A673 (cell line): ENCODE results near the gene POLN. TPM values are rescaled to one million over a fixed set of nuclear protein-coding genes. Genes with fewer than 3 reads are reported as not detected.

Experiments used
- BruUV-seq: library from RNA; stranded (reverse); fragments of 400-500 nt; replicated peaks from 2 replicates; lab custom pipeline; 2021; lab: Mats Ljungman, UMichigan
- CTCF ChIA-PET: fragments of 300-600 bp; sonication (Branson Sonifier 250); formaldehyde crosslinking; loops from one replicate; lab custom pipeline; 2022; ENCODE audit warnings: antibody characterized with exemption; lab: Charles Lee
- POLR2A ChIA-PET: fragments of 300-600 bp; sonication (Branson Sonifier 250); formaldehyde crosslinking; loops from one replicate; lab custom pipeline; 2022; ENCODE audit warnings: antibody characterized with exemption; ENCODE audit not compliant: low non-redundant PET; lab: Charles Lee
- DNase-seq: peaks from one replicate; pipeline ENCODE4 v3.0.0-alpha.2; 2015; ENCODE audit warnings: low spot score
- H3K27ac ChIP-seq: fragments of 200-600 bp; sonication (generic); 2 replicates; pipeline ENCODE4 v1.5.1; 2016; ENCODE audit warnings: mixed run types, low read depth, mild to moderate bottlenecking, mixed read lengths, antibody characterized with exemption, low read length; ENCODE audit not compliant: poor library complexity, severe bottlenecking
- H3K27me3 ChIP-seq: fragments of 200-600 bp; sonication (generic); replicated peaks from 2 replicates; pipeline ENCODE4 v1.6.1; 2017; ENCODE audit warnings: mixed run types, low read depth, mild to moderate bottlenecking, mixed read lengths, antibody characterized with exemption, low read length; ENCODE audit not compliant: insufficient read depth, poor library complexity
- H3K36me3 ChIP-seq: fragments of 200-600 bp; sonication (generic); 2 replicates; pipeline ENCODE4 v1.6.1; 2016; ENCODE audit warnings: mixed run types, mild to moderate bottlenecking, mixed read lengths, antibody characterized with exemption, low read length; ENCODE audit not compliant: insufficient read depth, poor library complexity, severe bottlenecking
- H3K4me1 ChIP-seq: fragments of 200-600 bp; sonication (generic); 2 replicates; pipeline ENCODE4 v1.6.1; 2017; ENCODE audit warnings: mixed run types, mild to moderate bottlenecking, mixed read lengths, antibody characterized with exemption, low read length; ENCODE audit not compliant: insufficient read depth, poor library complexity, severe bottlenecking
- H3K4me3 ChIP-seq: fragments of 200-600 bp; sonication (generic); 2 replicates; pipeline ENCODE4 v1.5.1; 2016; ENCODE audit warnings: low read depth, mixed run types, mild to moderate bottlenecking, mixed read lengths, low read length; ENCODE audit not compliant: poor library complexity, severe bottlenecking
- H3K9me3 ChIP-seq: fragments of 200-600 bp; sonication (generic); 2 replicates; pipeline ENCODE4 v1.6.1; 2016; ENCODE audit warnings: mixed run types, low read depth, mild to moderate bottlenecking, mixed read lengths, antibody characterized with exemption, low read length; ENCODE audit not compliant: poor library complexity, severe bottlenecking
- EZH2 ChIP-seq: fragments of 200-600 bp; sonication (generic); IDR thresholded peaks from 2 replicates; pipeline ENCODE4 v1.6.1; 2017; ENCODE audit warnings: borderline replicate concordance, low read depth, mild to moderate bottlenecking, mixed read lengths, antibody characterized with exemption, low read length; ENCODE audit not compliant: poor library complexity, severe bottlenecking
- intact Hi-C: fragments of 100-400 bp; cut with micrococcal nuclease; formaldehyde crosslinking; loops from one replicate; pipeline ENCODE4 v1.10.0; 2022; ENCODE audit not compliant: unreplicated experiment
- total RNA-seq: library from RNA; stranded (reverse); gene quantifications from 2 replicates; pipeline ENCODE4 v1.2.3, GENCODE V29; 2021
- TF ChIP-seq, protein P1 (sequence below): fragments of 300-800, 200-600 bp; sonication (generic); conservative IDR thresholded peaks from 2 replicates; pipeline ENCODE4 v1.5.1; 2017; ENCODE audit warnings: low read depth, mild to moderate bottlenecking, antibody characterized with exemption, low read length, moderate library complexity, mixed read lengths

POLN gene
- total RNA-seq, 1 experiment from 2014 or later, result 4.0 TPM

- Histone ChIP-seq H3K4me1 (no peaks in the 10 kb centered on the region), H3K27me3 (no peaks in the 10 kb centered on the region), H3K36me3 (no peaks in the 10 kb centered on the region), H3K27ac (no peak overlapping the region), H3K9me3 (no peaks in the 10 kb centered on the region), H3K4me3 (no peak overlapping the region)
- ChIA-PET POLR2A (no interaction called here), CTCF (no interaction called here)
- no TSS peak for BruUV-seq
- intact Hi-C loops, result loop anchor here (10.0 kb wide), 1 partner anchor 150 kb away; the partner anchor contains the start of genes CFAP99 and ZFYVE28
- TF ChIP-seq, protein P1, sequence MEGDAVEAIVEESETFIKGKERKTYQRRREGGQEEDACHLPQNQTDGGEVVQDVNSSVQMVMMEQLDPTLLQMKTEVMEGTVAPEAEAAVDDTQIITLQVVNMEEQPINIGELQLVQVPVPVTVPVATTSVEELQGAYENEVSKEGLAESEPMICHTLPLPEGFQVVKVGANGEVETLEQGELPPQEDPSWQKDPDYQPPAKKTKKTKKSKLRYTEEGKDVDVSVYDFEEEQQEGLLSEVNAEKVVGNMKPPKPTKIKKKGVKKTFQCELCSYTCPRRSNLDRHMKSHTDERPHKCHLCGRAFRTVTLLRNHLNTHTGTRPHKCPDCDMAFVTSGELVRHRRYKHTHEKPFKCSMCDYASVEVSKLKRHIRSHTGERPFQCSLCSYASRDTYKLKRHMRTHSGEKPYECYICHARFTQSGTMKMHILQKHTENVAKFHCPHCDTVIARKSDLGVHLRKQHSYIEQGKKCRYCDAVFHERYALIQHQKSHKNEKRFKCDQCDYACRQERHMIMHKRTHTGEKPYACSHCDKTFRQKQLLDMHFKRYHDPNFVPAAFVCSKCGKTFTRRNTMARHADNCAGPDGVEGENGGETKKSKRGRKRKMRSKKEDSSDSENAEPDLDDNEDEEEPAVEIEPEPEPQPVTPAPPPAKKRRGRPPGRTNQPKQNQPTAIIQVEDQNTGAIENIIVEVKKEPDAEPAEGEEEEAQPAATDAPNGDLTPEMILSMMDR, result no peak
- no peak for TF ChIP-seq EZH2
- DNase-seq, result no peak
Measured at GRCh38 chr4:2264481-2265041, 22.6 kb upstream of the POLN start.

DNA sequence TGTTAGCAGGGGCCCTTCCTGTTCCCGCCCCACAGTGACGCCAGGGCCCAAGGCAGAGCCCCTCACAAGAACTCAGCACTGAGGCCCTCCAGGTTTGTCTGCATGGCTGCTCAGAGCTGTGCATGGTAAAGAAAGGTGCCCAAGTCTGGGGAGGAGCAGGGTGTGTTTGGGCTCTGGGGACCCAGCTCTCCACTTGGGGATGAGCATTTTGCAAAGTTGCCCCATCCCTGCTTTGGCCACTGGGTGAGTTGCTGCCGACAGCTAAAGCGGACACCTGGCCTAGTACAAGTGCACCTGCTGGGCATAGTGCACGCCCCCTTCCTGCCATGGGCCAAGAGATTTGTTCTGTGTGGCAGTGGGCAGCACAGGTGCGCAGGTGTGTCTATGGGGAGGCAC lies 22.0 kb upstream of the POLN start:
- H3K27ac ChIP-seq, result no peak overlapping the region
- H3K4me1 ChIP-seq, result no peaks in the 10 kb centered on the region
- TF ChIP-seq EZH2, result no peak
- TF ChIP-seq, protein P1, result no peak
- DNase-seq, result no peak
- no peaks in the 10 kb centered on the region for H3K36me3 ChIP-seq
- no peak overlapping the region for H3K4me3 ChIP-seq
- H3K9me3 ChIP-seq, result no peaks in the 10 kb centered on the region
- CTCF ChIA-PET, result no interaction called here
- H3K27me3 ChIP-seq, result no peaks in the 10 kb centered on the region
- POLR2A ChIA-PET, result no interaction called here
- BruUV-seq, result no TSS peak
- intact Hi-C loops, result loop anchor here (10.0 kb wide), 1 partner anchor 151 kb away; the partner anchor contains the start of genes CFAP99 and ZFYVE28

DNA sequence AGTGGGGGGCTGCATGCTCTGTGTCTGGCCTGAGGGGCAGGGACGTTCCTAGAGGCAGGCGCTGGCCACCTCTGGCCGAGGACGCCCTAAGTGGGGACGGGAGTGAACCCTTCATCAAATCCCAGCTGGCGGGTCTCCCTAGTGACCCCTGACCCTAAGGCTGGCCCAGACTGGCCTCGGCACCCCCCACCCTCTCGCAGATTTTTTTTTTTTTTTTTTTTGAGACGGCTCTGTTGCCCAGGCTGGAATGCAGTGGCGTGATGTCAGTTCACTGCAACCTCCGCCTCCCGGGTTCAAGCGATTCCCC lies 21.0 kb upstream of the POLN start:
- H3K9me3 ChIP-seq, result no peaks in the 10 kb centered on the region
- BruUV-seq, result no TSS peak
- no peak for DNase-seq
- TF ChIP-seq, protein P1, result no peak
- TF ChIP-seq EZH2, result no peak
- no peaks in the 10 kb centered on the region for H3K27me3 ChIP-seq
- ChIA-PET POLR2A (no interaction called here), CTCF (interaction anchor here (0.7 kb wide), 1 partner anchor 852 kb away, joined by 6 read pairs; no protein-coding TSS in a partner anchor)
- H3K4me1 ChIP-seq, result no peaks in the 10 kb centered on the region
- H3K27ac ChIP-seq, result peak overlapping the region; percentile 93
- peak overlapping the region; percentile 67 for H3K4me3 ChIP-seq
- H3K36me3 ChIP-seq, result no peaks in the 10 kb centered on the region
- intact Hi-C loops, result loop anchor here (10.0 kb wide), 1 partner anchor 152 kb away; the partner anchor contains the start of genes CFAP99 and ZFYVE28
